Upper lobe of left lung (tissue), 4 donors: ENCODE measurements around the gene TERT.

Experiments
- POLR2A ChIP-seq, 4 donors: fragments of 450-650 bp; IDR thresholded peaks; one replicate each; pipeline ENCODE4 v1.5.1; 2016 to 2017; ENCODE audit warnings: antibody characterized with exemption in 4 of 4, mild to moderate bottlenecking in 2 of 4
- POLR2AphosphoS5 ChIP-seq, 2 donors: sonication (generic); formaldehyde crosslinking; IDR thresholded peaks; one replicate each; pipeline ENCODE4 v1.5.1; 2017; ENCODE audit warnings: antibody characterized with exemption in 2 of 2
- TF ChIP-seq, protein P1 (sequence below), 6 experiments: fragments of 450-650 bp in 4 of 6; fragments of 200-600 bp in 2 of 6; sonication (generic) in 2 of 6; IDR thresholded peaks; one replicate each; pipeline ENCODE4 v1.5.1; 2016 to 2019; ENCODE audit warnings: antibody characterized with exemption in 6 of 6

DNA sequence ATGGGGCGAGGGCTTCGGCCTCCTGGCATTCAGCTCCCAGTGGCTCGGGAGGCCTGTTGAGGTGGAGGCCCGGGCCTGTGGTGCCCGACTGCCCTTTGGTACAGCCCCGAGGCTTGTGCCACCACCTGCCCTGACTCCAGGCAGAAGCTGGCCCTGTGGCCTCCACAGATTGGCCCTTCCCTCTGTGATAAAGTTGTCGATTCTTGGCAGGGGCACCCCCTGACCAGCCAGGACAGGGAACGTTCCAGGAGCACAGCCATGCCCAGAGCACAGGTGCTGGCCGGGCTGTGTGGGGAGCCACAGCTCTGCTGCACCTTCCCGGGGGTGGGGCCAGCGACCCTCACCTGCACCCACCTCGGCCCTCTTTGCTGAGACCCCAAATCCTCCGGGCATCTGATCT, 37.0 kb downstream of the TERT start:
- TF ChIP-seq, protein P1, sequence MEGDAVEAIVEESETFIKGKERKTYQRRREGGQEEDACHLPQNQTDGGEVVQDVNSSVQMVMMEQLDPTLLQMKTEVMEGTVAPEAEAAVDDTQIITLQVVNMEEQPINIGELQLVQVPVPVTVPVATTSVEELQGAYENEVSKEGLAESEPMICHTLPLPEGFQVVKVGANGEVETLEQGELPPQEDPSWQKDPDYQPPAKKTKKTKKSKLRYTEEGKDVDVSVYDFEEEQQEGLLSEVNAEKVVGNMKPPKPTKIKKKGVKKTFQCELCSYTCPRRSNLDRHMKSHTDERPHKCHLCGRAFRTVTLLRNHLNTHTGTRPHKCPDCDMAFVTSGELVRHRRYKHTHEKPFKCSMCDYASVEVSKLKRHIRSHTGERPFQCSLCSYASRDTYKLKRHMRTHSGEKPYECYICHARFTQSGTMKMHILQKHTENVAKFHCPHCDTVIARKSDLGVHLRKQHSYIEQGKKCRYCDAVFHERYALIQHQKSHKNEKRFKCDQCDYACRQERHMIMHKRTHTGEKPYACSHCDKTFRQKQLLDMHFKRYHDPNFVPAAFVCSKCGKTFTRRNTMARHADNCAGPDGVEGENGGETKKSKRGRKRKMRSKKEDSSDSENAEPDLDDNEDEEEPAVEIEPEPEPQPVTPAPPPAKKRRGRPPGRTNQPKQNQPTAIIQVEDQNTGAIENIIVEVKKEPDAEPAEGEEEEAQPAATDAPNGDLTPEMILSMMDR (IDR thresholded peaks at IDR 0.05) = no peak
- TF ChIP-seq POLR2AphosphoS5 (IDR thresholded peaks at IDR 0.05) = no peak
- TF ChIP-seq POLR2A (IDR thresholded peaks at IDR 0.05) = no peak
